GM21723 (cell line): Measurements from ENCODE around the gene CNGB1.
"Not testable (repeated sequence)": the region's sequence is repeated elsewhere in the genome, so short reads cannot be mapped to it uniquely, and the experiment has no call there.

Experiments used
- ATAC-seq: cut with Tn5 transposase; IDR thresholded peaks from one replicate; pipeline ENCODE4 v1.9.1; 2021; ENCODE audit warnings: mild to moderate bottlenecking, moderate library complexity; ENCODE audit not compliant: unreplicated experiment

CNGB1 gene

DNA sequence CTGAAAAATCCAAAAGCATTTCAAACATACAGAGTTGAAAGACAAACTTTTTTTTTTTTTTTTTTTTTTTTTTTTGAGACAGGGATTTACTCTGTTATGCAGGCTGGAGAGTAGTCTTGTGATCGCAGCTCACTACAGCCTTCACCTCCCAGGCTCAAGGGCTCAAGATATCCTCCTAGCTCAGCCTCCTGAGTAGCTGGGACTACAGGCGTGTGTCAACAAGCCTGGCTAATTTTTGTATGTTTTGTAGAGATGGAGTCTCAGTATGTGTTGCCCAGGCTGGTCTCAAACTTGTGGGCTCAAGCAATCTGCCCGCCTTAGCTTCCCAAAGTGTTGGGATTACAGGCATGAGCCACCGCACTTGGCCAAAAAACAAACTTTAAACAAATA, 104.4 kb downstream of the CNGB1 start:
- no peak for ATAC-seq

GRCh38 chr16:57865746-57866528, 105.0 kb downstream of the CNGB1 start:
- ATAC-seq, result no peak

GRCh38 chr16:57863434-57864160, 107.3 kb downstream of the CNGB1 start:
- no peak for ATAC-seq

- no peak for ATAC-seq
Measured at GRCh38 chr16:57862698-57863433, 108.1 kb downstream of the CNGB1 start.

DNA sequence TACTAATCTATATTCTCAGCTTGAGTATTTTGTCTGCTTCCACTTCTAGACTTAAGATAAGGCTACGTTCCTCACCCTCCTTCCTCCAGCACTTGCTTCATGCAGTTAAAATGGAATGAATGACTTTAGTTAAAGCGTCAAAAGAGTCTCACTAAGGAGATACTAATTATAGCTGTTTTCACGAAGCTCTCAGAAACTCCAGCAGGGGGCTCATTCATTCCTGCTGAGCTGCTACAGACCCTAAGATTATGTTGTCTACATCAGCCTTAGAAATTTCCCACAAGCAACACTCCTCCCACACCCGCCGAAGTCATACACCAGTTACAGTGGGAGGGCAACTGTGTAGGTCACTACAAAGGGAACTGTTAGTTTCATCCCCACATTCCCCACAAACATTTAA, 111.6 kb downstream of the CNGB1 start:
- no peak for ATAC-seq

- no peak for ATAC-seq
Measured at GRCh38 chr16:57858635-57859034, 112.3 kb downstream of the CNGB1 start.

GRCh38 chr16:57857991-57858390, 112.9 kb downstream of the CNGB1 start:
- not testable (repeated sequence) for ATAC-seq

DNA sequence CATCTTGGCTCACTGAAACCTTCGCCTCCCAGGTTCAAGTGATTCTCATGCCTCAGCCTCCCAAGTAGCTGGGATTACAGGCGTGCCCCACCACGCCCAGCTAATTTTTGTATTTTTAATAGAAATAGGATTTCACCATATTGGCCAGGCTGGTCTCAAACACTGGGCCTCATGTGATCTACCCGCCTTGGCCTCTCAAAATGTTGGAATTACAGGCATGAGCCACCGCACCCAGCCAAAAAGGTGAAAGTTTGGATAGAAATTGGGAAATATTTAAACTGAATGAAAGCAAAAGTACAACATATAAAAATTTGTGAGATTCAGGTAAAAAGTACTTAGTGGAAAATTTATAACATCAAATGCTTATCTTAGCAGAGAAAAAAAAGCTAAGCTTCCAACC, 115.7 kb downstream of the CNGB1 start:
- ATAC-seq, result no peak

DNA sequence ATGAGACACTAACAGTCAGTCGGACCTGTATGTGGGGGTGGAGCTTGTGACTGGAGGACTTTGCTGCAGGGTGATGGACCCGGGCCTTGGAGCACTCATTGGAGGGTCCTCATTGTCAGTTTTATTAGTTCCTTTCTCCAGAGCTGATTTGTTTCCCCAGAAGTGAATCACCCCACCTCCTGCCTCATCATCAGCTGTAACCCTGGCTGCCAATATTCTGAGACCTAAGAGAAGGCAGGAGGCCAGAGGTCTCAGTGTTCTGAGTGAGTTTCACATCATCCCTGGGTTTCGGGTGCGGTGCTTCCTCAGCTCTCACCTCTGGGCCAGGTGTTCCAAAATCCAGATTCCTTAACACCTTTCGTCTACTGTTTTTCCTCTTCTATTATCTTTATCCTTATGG, 118.7 kb downstream of the CNGB1 start:
- no peak for ATAC-seq

GRCh38 chr16:57848181-57848580, 122.7 kb downstream of the CNGB1 start:
- no peak for ATAC-seq

GRCh38 chr16:57846931-57847330, 124.0 kb downstream of the CNGB1 start:
- not testable (repeated sequence) for ATAC-seq

DNA sequence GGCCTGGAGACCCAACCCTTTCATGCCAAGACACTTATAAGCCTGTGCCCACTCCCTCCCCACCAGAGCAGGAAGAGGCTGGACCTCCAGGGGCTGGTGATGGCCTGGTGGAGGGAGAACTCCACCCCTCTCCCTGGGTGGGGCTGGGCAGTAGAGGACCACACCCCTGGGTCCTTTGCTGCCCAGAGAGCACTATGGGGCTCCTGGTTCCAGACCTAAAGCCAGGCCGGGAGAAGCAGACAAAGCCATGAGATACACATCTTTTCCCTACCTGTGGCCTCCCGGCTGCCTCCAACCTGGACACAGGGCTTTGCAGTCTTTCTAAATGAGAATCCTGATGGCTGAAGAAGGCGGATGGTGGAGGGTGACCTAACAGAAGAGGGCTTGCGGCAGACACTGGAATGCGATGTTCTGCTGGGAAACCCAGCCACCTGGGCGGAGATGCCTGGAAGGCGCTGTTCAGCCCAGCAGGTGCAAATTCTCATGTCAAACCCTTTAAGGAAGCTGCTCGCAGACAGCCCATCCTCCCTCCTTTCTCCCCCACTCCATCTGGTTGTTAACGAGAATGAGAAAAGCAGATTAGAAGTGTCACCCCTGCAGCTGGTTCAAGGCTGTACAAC, 124.7 kb downstream of the CNGB1 start:
- no peak for ATAC-seq

DNA sequence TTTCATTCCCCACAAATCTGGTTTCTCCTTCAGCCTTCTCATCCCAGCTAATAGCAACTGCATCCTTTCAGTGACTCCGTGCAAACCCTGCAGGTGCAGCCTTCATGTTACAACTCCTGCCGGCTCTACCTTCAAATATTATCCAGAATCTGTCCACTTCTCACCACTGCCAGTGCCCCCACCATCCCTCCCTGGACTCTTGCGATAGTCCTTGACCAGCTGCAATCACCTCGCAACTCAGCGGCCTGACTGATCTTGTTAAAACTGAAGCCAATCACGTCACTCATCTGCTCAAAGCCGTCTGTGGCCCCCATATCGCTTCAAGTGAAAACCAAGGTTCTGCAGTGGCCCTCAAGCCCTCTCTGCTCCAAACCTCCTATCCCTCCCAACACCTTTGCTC, 125.8 kb downstream of the CNGB1 start:
- ATAC-seq, result no peak

GRCh38 chr16:57844416-57845030, 126.4 kb downstream of the CNGB1 start:
- ATAC-seq, result no peak

- no peak for ATAC-seq
Measured at GRCh38 chr16:57843400-57843799, 127.5 kb downstream of the CNGB1 start.

- no peak for ATAC-seq
Measured at GRCh38 chr16:57842601-57843000, 128.3 kb downstream of the CNGB1 start.

- ATAC-seq, result no peak
Measured at GRCh38 chr16:57840833-57841232, 130.1 kb downstream of the CNGB1 start.

GRCh38 chr16:57838161-57838560, 132.8 kb downstream of the CNGB1 start:
- no peak for ATAC-seq

DNA sequence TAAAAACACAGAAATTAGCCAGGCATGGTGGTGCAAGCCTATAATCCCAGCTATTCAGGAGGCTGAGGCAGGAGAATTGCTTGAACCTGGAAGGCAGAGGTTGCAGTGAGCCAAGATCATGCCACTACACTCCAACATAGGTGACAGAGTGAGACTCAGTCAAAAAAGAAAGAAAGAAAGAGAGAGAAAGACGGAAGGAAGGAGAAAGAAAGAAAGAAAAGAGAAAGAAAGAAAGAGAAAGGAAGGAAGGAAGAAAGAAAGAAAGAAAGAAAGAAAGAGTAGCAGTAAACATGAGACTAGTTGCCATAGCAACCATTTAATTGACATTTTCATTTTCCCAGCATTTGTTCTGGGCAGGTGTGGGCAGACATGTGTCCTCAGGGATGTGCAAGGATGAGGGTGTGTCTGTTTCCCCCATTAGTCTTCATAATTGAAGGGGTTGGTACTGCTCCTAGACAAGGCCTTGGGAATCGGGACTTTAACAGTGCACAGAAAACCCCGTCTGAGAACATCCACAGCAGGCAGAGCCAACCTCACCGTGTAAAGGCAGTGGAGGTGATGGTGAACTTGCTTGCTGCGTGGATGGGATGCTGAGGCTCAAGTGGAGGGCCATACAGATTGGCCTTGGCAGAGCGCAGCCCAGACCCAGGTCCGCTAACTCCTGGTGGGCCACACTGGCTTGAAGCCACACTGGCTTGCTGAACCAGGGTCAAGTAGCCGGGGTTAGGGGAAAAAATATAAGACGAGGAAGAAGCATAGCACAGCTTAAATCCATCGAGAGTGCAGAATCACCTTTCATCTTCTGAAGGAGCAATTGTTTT, 133.4 kb downstream of the CNGB1 start:
- no peak for ATAC-seq

- not testable (repeated sequence) for ATAC-seq
Measured at GRCh38 chr16:57835439-57835838, 135.5 kb downstream of the CNGB1 start.
